GM18873 (cell line): ENCODE data around the gene PRPF31.

Source experiments
- ATAC-seq: cut with Tn5 transposase; IDR thresholded peaks from one replicate; pipeline ENCODE4 v1.9.1; 2021; ENCODE audit warnings: mild to moderate bottlenecking, moderate library complexity, moderate number of reproducible peaks; ENCODE audit not compliant: unreplicated experiment, low FRiP score

The PRPF31 gene

DNA sequence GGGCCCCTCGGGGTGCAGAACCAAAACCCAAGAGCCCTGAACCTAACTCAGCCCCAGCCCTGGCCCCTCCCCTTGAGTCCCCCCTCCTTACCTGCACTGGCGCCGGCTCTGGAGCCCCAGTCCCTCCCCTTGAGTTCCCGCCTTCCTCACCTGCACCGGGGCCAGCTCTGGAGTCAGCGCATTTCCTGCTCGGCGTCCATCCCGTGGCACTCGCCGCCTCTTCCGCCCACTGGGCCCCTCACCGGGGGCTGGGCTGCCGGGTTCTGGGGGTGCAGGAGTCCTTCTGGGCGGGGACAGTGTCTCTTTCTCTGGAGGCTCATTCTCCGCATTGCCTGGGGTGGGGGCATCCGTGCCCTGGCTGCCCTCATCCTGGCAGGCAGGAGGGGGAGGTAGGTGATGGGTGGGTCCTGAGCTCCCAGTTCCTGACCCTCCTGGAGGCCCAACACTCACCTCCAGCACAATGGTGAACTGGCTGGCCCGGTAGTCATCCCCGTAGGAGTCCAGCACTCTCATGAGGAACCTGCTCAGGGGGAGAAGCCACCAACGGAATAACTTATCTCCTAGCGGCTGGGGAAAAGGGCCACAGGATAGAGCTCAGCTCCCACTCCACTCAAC, 7.6 kb upstream of the PRPF31 start:
- no peak for ATAC-seq

DNA sequence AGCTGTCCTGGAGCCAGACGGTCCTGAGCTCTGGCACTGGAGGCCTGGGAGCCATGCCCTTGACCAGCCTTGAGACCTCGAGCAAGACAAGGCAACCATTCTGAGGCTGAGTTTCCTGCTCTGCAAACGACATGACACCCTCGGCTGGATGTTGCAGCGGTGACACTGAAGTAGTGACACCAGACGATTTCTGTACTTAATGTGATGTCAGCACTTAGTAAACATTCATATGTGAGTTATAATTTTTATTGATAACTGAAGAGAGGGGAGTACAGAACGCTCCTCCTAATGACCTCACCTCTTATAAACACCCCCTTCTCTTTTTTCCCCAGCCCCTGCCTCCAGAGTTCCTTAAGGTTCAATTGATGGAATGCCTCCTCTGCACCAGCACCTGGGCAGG, 7.1 kb upstream of the PRPF31 start:
- no peak for ATAC-seq

DNA sequence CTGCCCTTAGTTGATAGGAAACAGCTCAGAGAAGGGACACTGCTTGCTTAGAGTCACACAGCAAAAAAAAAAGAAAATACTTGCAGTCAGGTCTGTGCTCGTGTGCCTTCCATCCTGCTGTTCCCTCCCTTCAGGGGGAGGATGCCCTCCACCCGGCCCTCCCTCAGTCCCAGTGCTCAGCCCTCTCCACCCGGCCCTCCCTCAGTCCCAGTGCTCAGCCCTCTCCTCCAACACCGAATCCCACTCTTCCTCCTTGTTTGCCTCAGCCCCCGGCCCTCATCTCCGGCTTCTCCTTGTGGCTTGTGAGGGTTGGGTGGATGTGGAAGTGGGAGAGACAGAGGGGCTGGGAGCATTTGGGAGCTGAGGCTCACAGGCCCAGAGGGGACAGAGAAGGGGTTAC, 5.9 kb upstream of the PRPF31 start:
- no peak for ATAC-seq

DNA sequence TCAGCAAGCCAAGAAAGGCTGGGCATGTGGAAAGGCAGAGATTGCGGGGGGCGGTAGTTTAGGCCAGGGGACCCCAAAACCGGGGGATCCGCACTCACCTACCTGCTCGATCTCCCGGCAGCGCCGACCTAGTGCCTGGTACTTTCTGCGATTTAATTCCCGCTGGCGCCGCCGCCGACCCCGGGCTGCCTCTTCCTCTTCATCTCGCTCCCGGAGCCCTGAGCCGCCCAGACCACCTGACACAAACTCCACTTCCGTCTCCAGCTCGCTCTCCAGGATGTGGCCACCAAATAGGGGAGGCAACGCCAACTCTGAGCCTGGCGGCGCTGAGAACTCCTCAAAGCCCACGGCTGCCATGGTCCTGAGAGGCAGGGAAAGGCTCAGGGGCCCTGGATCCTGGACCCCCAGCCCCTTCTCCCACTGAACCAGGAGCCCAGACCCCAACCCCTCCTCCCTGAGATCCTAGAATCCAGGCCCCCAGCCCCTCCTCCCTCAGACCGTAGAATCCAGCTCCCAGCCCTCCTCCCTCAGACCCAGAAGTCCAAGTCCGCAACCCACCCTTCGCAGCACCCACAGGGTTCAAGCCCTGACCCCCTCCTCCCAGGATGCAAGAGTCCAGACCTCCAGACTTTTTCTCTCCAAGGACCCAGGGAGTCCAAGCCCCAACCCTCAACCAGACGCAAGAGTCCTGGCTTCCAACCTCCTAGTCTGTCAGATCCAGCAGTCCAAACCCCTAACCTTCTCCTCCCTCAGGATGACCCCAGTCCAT, 1.0 kb upstream of the PRPF31 start:
- ATAC-seq = no peak

DNA sequence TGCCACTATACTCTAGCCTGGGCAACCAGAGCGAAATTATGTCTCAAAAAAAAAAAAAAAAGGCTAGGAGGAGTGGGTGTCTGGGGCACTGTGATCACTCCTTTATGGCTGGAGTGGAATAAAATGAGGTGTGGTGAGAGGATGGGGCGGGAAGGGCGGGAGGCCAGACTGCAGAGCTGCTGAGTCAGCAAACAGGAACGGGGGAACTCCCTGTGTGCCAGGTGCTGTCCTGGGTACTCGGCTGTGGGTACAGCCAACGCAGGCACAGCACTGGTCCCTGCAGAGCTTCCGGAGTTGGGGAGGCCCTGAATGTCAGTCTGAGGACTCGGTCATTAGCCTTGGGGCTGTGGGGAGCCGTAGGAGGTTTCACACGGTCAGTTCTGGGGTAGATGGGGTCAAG, 5.7 kb downstream of the PRPF31 start:
- no peak for ATAC-seq

DNA sequence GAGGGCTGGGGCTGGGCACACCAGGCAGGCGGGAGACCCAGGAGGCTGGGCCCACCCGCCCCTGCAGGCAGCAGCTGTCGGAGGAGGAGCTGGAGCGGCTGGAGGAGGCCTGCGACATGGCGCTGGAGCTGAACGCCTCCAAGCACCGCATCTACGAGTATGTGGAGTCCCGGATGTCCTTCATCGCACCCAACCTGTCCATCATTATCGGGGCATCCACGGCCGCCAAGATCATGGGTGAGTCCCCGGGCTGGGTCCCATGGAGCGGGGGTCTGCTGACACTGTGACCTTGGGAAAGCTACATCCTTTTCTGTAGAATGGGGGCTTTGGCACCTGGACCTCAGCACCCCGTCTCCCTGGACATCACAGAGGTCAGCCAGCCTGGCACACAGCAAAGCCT, 8.1 kb downstream of the PRPF31 start:
- no peak for ATAC-seq

DNA sequence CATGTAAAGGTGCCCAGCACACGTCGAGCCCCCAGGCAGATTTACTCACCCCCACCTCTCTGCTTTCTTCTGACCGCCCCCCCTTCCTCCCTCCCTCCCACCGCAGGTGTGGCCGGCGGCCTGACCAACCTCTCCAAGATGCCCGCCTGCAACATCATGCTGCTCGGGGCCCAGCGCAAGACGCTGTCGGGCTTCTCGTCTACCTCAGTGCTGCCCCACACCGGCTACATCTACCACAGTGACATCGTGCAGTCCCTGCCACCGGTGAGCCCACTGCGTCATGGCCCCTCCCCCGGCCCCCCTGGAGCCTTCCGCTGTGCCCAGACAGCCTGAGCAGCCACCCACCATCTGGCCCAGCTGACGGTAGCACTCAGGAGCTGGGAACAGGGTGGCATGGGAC, 8.8 kb downstream of the PRPF31 start:
- no peak for ATAC-seq

DNA sequence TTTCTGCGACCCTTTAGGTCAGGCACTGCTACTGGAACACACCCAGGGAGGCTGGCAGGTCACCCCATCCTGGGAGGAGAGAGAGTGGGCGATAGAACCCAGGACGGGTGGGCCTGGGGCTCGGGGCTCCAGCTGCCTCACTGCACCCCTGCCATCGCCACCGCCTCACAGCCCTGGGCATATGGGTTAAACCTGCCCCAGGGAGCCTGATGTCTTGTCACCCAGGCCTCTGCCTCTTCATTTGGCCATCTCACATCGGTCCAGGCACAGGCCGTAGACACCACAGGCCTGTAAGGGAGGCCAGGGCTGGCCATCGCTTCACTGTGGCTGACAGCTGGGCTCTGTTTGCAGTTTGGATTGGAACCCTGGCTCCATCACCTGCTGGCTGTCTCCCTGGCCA, 10.2 kb downstream of the PRPF31 start:
- no peak for ATAC-seq

DNA sequence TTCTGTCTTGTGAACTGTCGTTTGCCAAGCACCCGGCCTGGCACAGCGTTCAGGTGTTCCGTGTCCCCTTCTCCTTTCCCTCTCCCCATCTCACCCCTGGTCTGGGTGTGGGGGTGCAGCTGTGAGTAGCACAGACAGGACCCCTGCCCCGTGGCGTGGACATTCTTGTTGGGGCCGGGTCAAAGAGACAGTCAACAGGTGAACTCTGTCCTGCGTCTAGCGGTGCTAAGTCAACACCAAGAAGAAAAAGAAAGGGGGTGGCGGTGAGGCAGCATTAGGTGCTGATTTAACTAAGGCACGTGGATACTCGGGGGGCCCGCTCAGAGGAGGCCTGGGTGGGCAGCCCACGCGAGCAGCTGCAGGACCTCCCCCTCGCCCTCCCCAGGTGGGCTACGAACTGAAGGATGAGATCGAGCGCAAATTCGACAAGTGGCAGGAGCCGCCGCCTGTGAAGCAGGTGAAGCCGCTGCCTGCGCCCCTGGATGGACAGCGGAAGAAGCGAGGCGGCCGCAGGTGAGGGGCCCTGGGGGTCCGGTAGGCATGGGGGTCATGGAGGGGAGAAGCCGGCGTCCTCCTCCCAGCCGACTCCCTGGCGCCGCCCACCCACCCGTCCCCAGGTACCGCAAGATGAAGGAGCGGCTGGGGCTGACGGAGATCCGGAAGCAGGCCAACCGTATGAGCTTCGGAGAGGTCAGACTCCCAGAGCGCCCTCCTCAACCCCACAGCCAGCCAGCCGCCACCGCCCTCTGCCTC, 12.3 kb downstream of the PRPF31 start:
- no peak for ATAC-seq

DNA sequence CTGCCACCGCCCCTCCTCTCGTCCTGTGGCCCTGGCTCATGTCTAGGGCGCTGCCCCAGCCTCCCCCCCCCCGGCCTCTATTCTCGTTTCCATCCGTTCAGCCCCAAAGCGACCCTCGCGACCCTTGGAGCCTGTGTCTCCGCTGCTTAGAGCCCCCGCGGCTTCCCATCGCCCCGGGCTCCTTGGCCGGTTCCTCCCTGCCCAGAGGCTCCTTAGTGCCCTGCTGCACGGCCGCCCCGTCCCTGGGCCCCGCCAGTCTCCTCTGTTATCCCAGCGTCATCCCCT, 12.8 kb downstream of the PRPF31 start:
- no peak for ATAC-seq

DNA sequence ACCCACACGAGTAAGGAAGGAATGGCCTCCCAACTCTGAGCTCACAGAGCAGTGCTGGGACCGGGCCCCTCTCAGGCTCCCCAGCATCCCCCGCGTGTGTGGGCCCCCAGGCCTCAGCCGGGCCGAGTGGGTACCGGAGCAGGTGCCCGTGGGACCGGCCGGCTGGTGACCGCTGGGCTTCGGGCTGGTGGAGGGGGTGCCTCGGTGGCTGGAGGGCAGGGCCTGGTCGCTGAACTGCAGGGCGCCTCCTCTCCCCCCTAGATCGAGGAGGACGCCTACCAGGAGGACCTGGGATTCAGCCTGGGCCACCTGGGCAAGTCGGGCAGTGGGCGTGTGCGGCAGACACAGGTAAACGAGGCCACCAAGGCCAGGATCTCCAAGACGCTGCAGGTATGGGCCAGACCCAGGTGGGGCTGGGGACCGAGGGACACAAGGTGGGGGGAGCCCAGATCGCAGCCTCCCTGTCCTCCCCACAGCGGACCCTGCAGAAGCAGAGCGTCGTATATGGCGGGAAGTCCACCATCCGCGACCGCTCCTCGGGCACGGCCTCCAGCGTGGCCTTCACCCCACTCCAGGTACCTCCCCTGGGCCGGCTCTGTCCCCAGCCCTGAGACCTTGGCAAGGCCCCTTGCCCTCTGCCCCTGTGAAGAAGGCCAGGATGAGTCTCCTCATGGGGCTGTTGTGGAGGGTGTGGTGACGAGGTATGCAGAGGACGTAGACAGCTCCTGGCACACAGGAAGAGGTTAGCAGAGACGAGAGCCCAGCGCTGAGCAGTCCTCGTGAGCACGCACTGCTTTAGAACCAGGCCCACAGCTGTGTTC, 13.5 kb downstream of the PRPF31 start:
- no peak for ATAC-seq

DNA sequence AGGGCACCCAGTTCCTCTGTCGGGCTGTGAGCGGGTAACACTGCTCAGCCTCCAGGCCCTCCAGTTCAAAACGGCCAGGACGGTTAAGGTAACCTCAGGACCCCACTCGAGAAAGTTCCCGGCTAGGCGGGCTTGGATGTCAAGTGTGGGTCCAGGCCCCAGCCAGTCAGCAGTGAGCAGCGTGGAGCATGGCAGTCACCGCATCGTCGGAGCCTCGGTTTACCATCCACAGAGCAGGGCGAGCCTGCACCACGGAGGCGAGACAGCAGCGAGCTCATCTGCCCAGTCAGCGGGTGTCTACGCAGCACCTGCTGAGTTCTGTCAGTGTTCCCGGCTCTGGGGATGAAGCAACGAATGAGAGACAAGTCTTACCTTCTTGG, 14.1 kb downstream of the PRPF31 start:
- no peak for ATAC-seq

DNA sequence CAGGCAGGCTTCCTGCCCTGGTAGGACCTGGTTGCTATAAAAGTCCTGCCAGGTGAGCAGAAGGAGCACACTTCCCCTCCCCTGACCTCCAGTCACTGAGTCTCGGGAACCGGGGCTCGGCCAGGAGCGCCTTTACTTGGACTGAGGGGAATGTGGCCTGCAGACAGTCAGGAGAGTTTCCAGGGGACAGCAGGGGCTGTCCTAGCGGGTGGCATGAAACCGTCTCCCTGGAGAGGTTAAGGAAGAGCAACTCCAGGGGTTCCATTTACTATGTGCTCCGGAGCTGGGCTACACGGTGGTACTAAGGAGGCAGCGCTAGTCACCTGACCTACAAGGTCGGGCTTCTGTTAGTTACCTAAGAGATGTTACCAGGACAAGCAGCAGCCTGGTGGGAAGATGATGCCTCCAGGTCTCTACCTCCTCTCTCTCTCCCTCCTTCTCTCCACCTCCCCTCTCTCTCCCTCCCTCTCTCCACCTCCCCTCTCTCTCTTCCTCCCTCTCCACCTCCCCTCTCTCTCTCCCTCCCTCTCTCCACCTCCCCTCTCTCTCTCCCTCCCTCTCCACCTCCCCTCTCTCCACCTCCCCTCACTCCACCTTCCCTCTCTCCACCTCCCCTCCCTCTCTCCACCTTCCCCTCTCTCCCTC, 17.9 kb downstream of the PRPF31 start:
- ATAC-seq = no peak

DNA sequence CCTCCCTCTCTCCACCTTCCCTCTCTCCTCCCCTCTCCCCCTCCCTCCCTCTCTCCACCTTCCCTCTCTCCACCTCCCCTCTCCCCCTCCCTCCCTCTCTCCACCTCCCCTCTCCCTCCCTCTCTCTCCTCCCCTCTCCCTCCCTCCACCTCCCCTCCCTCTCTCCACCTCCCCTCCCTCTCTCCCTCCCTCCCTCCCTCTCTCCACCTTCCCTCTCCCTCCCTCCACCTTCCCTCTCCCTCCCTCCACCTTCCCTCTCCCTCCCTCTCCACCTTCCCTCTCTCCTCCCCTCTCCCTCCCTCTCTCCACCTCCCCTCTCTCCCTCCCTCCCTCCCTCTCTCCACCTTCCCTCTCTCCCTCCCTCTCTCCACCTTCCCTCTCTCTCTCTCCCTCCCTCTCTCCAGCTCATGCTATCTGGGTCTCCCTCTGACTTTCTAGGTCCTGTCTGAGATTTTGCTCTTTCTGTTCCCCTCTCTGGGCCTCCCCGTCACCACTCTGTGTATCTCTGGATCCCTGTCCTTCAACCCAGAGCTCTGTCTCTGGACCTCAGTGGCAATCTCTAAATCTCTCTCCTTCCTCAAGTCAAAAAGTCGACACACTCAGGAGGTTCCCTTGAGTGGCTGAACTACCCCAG, 18.5 kb downstream of the PRPF31 start:
- ATAC-seq = no peak

DNA sequence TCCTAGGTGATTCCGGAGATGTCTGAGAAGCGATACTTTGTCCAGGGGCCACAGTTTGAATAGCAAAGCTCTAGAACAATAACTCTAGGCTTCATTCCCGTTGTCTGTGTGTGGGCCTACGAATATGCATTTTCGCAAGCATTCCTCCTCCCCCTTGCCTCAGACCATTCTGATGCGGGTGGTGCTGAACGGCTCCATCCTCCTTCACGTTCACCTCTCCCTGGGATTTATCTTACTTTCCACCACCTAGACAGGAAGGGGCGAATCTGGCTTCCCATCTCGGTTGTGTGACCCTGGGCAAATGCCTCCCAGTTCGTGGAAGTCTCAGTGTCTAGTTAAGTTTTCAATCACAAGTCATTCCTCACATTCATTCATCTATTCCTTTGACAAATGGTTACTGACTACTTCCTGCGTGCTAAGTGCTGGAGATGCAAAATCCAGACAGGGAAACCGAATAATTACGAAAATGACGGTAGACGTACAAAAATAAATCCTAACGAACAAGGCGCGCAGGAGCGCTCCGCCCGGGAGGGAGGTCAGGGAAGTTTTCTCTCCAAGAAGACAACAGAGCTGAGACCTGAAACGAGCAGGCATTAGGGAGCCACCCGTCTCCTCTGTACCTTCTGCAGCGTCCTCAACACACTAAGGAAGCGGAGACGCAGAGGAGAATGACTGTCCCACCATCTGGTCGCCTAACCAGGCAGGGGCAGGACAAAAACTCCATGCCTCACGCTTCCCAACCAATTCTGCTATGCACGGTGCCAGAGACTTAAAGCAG, 20.7 kb downstream of the PRPF31 start:
- peak; percentile 0 for ATAC-seq

DNA sequence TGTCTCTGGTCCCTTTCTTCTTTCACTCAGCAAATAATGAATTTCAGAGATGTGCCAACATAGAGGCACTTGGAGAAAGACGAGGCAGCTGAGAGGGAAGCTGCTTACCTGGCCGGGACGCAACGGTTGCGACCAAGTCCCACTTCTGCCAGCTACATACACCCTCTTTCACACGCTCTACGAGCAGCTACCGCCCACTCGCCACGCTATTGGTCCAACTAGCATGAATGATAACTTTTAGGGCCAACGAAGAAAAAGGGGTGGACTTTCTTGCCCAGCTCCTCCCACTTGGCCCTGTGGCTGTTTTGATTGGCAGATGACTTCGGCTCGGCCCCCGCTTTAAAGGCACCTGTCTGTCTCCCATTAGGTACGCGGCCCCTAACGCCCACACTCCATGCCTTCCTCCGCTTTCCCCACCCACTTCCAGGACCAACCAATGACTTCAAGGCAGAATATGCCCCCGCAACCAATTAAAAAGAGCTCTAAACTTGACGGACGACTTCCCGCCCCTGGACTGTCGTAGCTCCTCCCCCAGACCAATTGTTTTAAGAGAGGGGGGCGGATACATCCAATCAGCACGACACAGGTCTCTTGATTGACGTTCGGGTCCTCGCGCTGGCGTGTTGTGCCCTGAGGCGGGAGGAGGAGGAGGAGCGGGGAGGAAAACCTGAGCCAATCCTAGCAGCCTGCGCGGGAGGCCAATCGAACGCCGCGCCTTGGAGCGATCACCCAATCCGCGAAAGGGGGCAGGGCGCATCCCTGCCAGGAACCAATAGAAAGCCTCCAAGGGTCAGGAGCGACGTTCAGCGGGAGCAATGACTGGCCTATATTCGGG, 21.5 kb downstream of the PRPF31 start:
- peak; percentile 82 for ATAC-seq

DNA sequence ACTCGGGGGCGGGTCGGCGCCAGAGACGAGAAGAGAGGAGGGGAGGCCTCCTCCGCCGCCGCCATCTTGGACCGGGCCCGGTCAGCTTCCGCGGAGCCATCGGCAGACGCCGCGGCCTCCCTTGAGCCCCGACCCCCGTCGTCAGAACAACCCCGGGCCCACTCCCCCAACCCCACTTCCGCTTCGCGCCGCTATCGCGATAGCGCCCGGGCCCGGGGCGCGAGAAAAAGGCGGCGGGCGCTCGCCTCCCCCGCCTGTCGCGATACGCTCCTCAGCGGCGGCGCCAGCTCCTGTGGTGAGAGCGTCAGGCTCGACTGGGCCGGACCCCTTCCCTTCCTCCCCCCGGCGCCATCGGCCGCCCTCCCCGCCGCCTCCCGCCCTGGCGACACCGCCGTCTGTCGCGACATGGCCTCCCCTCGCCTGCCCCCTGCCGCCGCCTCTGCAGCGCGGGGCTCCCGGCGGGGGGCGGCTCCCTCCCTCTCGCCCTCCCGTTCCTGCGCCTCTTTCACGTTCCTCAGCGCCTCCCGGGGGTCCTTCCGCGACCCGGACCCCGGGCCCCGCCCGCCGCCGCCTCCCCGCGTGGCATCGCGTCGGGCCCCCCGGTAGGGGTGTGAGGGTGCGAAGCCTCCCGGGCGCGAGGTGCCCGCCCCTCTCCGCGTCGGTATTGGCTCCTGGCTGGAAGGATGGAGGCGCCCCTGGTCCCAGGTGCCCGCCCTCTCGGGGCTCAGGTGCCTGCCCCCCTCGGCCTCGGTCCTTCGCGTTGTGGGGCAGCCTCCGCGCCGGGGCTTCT, 22.3 kb downstream of the PRPF31 start, which contains the start of gene CNOT3:
Gene CNOT3 (plus strand): TSS at position 64 of the 790 bp plus-strand sequence. CDS start 5,217 bp downstream, outside the sequence.
- ATAC-seq = no peak
